Ascending aorta (tissue), 2 donors: ENCODE data around the gene CPN2. TPM values are rescaled to one million over a fixed set of nuclear protein-coding genes. Genes with fewer than 3 reads are reported as not detected.

Source experiments
- DNase-seq, 2 donors: peaks; one replicate each; pipeline ENCODE4 v3.0.0-alpha.2; 2019; ENCODE audit warnings: low spot score in 2 of 2
- H3K27ac ChIP-seq, 2 donors: fragments of 200-600 bp; sonication (generic); one replicate each; pipeline ENCODE4 v1.5.1; 2016 to 2017; ENCODE audit warnings: mild to moderate bottlenecking in 1 of 2
- H3K27me3 ChIP-seq: fragments of 200-600 bp; sonication (generic); one replicate; pipeline ENCODE4 v1.5.1; 2017
- H3K36me3 ChIP-seq, 2 donors: fragments of 200-600 bp; sonication (generic); one replicate each; pipeline ENCODE4 v1.5.1; 2016
- H3K4me1 ChIP-seq, 2 donors: fragments of 200-600 bp; sonication (generic); one replicate each; pipeline ENCODE4 v1.5.1; 2016 to 2017; ENCODE audit warnings: mild to moderate bottlenecking in 1 of 2
- H3K4me3 ChIP-seq, 2 donors: fragments of 200-600 bp; sonication (generic); one replicate each; pipeline ENCODE4 v1.5.1; 2016 to 2017; ENCODE audit warnings: mild to moderate bottlenecking in 1 of 2
- H3K9me3 ChIP-seq, 2 donors: fragments of 200-600 bp; sonication (generic); one replicate each; pipeline ENCODE4 v1.5.1; 2016
- intact Hi-C: fragments of 100-400 bp; cut with DNase I; formaldehyde crosslinking; loops from one replicate; pipeline ENCODE4 v1.15.1; 2023
- total RNA-seq: library from RNA; depleted of rRNA; stranded (reverse); fragments of >200 nt; gene quantifications from one replicate; pipeline ENCODE4 v1.1.0, GENCODE V29; 2016
- TF ChIP-seq, protein P1 (sequence below), 3 experiments: fragments of 200-600 bp in 2 of 3; fragments of 450-650 bp in 1 of 3; sonication (generic) in 2 of 3; IDR thresholded peaks; one replicate each; pipeline ENCODE4 v1.5.1; 2016 to 2019; ENCODE audit warnings: antibody characterized with exemption in 3 of 3, mild to moderate bottlenecking in 1 of 3, moderate library complexity in 1 of 3

Gene CPN2
- total RNA-seq, 1 donor from 2014 or later, result not detected

DNA sequence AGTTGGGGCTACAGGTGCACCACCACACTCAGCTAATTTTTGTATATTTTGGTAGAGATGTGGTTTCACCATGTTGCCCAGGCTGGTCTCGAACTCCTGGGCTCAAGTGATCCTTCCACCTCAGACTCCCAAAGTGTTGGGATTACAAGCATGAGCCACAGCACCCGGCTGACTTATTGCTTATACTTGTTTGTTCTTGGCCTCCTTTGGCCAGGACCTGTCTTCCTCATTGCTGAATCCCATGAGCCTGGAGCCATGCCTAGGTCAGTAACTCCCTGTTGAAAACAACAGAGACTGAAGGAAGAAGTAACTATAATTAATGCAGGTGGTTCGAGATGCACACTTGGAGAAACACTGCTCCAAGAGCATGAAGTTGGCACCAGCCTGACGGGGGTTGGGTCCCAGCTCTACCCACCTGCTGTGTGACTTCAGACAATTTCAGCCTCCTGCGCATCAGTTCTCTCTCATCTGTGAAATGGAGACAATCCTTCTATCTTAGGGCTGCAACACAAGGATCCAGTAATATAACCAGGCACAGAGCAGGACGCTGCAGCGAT is 38.9 kb downstream of the CPN2 start:
- H3K27ac ChIP-seq, result no peak overlapping the region
- H3K4me1 ChIP-seq, result peaks cover 4 to 11% of the 10 kb centered on the region in 2 donors
- H3K9me3 ChIP-seq, result no peaks in the 10 kb centered on the region
- H3K4me3 ChIP-seq, result no peak overlapping the region
- no peak for DNase-seq
- intact Hi-C loops, result loop anchor here (10.0 kb wide), 1 partner anchor 367 kb away; no protein-coding TSS in a partner anchor
- TF ChIP-seq, protein P1, sequence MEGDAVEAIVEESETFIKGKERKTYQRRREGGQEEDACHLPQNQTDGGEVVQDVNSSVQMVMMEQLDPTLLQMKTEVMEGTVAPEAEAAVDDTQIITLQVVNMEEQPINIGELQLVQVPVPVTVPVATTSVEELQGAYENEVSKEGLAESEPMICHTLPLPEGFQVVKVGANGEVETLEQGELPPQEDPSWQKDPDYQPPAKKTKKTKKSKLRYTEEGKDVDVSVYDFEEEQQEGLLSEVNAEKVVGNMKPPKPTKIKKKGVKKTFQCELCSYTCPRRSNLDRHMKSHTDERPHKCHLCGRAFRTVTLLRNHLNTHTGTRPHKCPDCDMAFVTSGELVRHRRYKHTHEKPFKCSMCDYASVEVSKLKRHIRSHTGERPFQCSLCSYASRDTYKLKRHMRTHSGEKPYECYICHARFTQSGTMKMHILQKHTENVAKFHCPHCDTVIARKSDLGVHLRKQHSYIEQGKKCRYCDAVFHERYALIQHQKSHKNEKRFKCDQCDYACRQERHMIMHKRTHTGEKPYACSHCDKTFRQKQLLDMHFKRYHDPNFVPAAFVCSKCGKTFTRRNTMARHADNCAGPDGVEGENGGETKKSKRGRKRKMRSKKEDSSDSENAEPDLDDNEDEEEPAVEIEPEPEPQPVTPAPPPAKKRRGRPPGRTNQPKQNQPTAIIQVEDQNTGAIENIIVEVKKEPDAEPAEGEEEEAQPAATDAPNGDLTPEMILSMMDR (IDR thresholded peaks at IDR 0.05), result no peak
- H3K27me3 ChIP-seq, result no peaks in the 10 kb centered on the region
- H3K36me3 ChIP-seq, result no peaks in the 10 kb centered on the region

DNA sequence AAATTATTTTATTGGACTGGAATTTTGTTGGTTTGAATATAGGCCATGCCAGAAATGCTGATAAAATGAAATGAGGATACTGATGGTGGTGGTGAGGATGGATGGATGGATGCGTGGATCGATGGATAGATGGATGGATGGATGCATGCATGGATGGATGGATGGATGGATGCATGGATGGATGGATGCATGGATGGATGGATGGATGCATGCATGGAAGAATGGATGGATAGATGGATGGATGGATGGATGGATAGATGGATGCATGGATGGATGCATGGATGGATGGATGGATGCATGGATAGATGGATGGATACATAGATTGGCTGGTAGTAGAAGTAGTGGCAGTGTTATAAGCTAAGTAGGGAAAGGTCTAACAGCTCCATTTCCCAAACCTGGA is 40.1 kb downstream of the CPN2 start:
- Histone ChIP-seq H3K36me3 (no peaks in the 10 kb centered on the region), H3K27me3 (no peaks in the 10 kb centered on the region), H3K9me3 (no peaks in the 10 kb centered on the region), H3K4me1 (peaks cover 4 to 11% of the 10 kb centered on the region in 2 donors), H3K4me3 (no peak overlapping the region), H3K27ac (no peak overlapping the region)
- DNase-seq, result no peak
- intact Hi-C loops, result loop anchor here (10.0 kb wide), 1 partner anchor 366 kb away; no protein-coding TSS in a partner anchor
- TF ChIP-seq, protein P1 (IDR thresholded peaks at IDR 0.05), result no peak

DNA sequence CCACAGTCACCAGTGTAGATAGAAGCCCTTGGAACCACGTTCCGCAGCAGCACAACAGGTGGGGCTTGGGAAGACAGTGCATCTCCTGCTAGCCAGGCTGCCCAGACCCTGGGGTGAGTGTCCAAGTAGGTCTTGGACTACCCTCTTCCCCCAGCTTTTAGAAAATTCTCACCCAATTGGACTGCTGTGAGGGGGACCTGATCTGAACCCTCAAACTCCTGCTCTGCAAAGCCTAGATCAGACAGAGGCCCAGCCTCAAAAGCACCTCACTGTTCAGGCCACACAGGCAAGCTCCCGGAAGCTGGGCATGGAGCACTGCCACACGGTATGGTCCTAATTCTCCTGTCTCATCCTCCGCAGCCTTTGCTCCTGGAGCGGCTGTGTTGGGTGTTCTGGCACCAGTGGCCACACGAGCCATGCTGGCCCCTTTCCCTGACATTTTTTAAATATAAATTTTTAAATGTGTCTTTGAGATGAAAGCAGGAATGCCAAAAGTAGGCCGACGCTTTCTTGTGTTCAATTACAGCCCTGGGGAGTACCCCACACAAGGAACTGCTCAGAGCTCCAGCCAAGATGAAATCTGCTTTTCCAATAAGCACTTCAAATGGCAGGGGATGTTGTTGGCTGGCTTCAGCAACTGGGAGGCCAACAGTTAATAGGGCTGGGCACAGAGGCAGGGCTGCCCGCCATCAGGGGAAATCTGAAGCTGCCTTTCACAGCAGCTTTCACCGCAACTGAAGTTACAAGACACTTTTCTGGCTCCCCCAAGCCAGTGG is 40.9 kb downstream of the CPN2 start:
- DNase-seq, result no peak
- no peak overlapping the region for H3K27ac ChIP-seq
- H3K9me3 ChIP-seq, result no peaks in the 10 kb centered on the region
- intact Hi-C loops, result loop anchor here (10.0 kb wide), 1 partner anchor 365 kb away; no protein-coding TSS in a partner anchor
- H3K4me1 ChIP-seq, result peaks cover 4 to 9% of the 10 kb centered on the region in 2 donors
- no peak overlapping the region for H3K4me3 ChIP-seq
- no peaks in the 10 kb centered on the region for H3K36me3 ChIP-seq
- H3K27me3 ChIP-seq, result no peaks in the 10 kb centered on the region
- TF ChIP-seq, protein P1 (IDR thresholded peaks at IDR 0.05), result no peak

DNA sequence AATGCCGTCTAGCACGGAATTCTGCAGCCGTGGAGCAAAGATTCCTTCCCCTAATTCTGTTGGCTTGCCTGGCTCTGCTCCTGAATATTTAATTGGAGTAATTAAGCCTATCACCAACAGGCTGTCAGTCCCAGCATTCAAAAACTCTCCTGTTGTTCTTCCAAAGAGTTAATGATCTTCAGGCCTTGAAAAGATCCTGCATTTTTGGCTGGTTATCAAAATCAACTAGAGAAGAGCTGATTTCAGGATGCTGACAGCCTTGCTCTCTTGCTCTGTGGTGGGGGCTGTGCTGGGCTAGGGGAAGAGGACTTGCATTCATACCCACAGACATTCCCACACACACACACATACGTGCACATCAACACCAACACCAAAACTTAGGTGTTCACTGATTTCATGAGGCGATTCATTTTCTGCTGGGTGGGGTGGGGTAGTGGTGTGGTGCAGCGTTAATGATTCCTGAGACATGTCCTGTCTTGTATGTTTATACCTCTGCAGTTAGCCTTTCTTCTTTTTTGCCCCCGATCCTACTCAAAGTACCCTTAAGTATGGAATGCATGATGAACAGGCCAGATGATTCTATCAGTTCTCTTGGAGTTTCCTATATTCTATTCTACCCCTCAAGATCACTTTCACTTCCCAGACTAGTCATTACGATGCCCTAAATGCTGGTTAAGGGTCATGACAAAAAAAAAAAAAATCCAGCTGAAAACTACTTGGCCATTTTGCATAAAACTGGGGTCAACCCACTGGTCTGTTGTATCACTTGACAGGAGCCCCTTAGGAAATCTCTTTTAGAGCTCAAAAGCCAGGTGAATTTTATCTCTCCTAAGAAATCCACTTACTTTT is 42.3 kb downstream of the CPN2 start:
- H3K36me3 ChIP-seq, result no peaks in the 10 kb centered on the region
- intact Hi-C loops, result no loop called here
- peaks cover 0 to 7% of the 10 kb centered on the region in 2 donors for H3K4me1 ChIP-seq
- TF ChIP-seq, protein P1 (IDR thresholded peaks at IDR 0.05), result no peak
- no peak for DNase-seq
- no peaks in the 10 kb centered on the region for H3K9me3 ChIP-seq
- H3K4me3 ChIP-seq, result no peak overlapping the region
- H3K27ac ChIP-seq, result no peak overlapping the region
- no peaks in the 10 kb centered on the region for H3K27me3 ChIP-seq

DNA sequence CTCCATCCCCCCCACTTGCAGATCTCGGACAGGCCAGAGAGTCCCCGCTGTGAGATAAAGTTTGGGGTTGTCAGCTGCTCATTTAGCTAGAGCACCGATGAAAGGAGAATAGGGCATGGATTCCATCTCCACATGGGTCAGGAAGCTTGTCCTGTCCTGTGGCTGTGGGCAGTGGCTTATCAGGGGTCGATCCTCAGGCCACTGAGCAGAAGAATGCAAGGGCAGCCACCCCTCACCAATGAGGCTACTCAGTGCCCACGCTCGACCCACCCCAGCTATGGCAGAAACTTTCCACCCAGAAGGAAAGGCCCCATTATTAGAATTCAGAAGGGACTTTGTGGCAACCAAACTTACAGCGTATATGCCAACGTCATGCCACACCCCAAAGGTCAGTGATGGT is 43.3 kb downstream of the CPN2 start:
- TF ChIP-seq, protein P1 (IDR thresholded peaks at IDR 0.05), result no peak
- Histone ChIP-seq H3K4me3 (no peak overlapping the region), H3K27ac (no peak overlapping the region), H3K36me3 (no peaks in the 10 kb centered on the region), H3K9me3 (no peaks in the 10 kb centered on the region), H3K27me3 (no peaks in the 10 kb centered on the region), H3K4me1 (peaks cover 0 to 3% of the 10 kb centered on the region in 2 donors)
- intact Hi-C loops, result no loop called here
- no peak for DNase-seq
